Urinary bladder (tissue), 2 donors: ENCODE measurements around the gene SOX13. TPM values are rescaled to one million over a fixed set of nuclear protein-coding genes. Genes with fewer than 3 reads are reported as not detected.

Source experiments
- polyA plus RNA-seq: library from polyadenylated mRNA; stranded (reverse); fragments of 200-250 nt; gene quantifications from one replicate; pipeline ENCODE4 v1.2.3, GENCODE V29; 2013
- total RNA-seq: library from RNA; depleted of rRNA; stranded (reverse); fragments of >200 nt; gene quantifications from one replicate; pipeline ENCODE4 v1.2.3, GENCODE V29; 2014
- donor health status: healthy.

SOX13 gene
- total and polyA plus RNA-seq, 2 donors, result 12.8 to 41.9 TPM

Other genes starting within 250 kb of the SOX13 start
- gene SNRPE, start 211.5 kb upstream of the SOX13 start, total RNA-seq, result 93.7 TPM
- gene SNRPE, start 211.5 kb upstream of the SOX13 start, polyA plus RNA-seq, result 90.4 TPM
- 7.7 TPM for gene ETNK2, start 78.9 kb downstream of the SOX13 start, total RNA-seq
- 25.8 TPM for gene ETNK2, start 78.9 kb downstream of the SOX13 start, polyA plus RNA-seq
- gene REN, start 93.2 kb downstream of the SOX13 start, total RNA-seq, result 0.26 TPM
- gene REN, start 93.2 kb downstream of the SOX13 start, polyA plus RNA-seq, result 0.41 TPM
- not detected for gene KISS1, start 123.4 kb downstream of the SOX13 start, total RNA-seq
- gene KISS1, start 123.4 kb downstream of the SOX13 start, polyA plus RNA-seq, result 1.3 TPM
- 2.1 TPM for gene GOLT1A, start 140.9 kb downstream of the SOX13 start, total RNA-seq
- 9.1 TPM for gene GOLT1A, start 140.9 kb downstream of the SOX13 start, polyA plus RNA-seq